Measurements from ENCODE around the gene TEX36.
A peak's percentile ranks its signal among the peaks of the same experiment; 100 is the strongest.
"Not testable (repeated sequence)": the region's sequence is repeated elsewhere in the genome, so short reads cannot be mapped to it uniquely, and the experiment has no call there.

Gene TEX36

DNA sequence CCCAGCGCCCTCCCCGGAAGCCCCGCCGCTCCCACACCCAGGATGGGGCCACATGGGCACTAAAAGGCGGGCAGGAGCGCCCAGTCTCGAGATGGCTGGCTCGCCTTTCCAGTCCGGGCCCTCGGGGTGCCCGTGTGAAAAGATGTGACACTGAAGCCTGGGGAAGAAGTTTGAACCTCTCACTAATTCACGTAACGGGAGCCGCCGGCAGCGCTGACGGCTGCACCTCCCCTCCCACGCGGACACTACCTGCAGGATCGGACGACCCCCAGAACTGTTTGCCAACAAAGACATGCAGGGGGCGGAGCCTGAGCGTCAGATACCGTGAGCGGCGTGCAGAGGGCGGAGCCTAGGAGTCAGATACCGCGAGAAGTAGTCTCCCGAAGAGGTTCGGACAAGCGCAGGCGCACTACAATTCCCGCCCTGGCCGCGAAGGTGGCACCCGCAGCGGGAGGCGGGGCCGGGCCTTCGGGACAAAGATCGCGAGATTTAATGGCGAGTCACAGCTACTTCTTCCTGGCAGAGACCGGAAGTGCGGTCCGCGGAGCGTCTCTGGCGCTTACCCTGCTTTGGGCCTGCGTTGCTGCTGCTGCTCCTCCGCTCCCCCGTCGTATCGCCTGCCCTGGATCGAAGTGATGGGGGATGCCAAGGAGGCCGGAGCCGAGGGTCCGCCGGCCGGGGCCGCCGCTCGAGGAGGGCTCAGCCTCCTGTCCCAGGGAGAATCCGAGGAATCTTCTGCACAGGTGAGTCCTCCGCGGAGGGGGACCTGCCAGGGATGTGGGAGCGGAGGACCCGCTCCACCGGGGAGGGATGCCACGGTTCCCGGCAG, 36.4 kb upstream of the TEX36 start, which contains the start of gene EDRF1:
Gene EDRF1, plus strand, starts transcription at position 537 of the 829 bp plus-strand sequence. Its CDS starts 99 bp downstream, at position 636.
- in situ Hi-C loops (cut with HindIII; ENCODE audit: low sequenced_read_pairs): no loop called here
- DNase-seq (ENCODE audit: low read depth, low spot score): peak; percentile 99
- TF ChIP-seq CTCF (IDR thresholded peaks at IDR 0.05; ENCODE audit: low read depth, low read length): no peak
- peak within 1 kb of the TSS; percentile 98 for H3K4me3 ChIP-seq (ENCODE audit: low read depth, low read length)

DNA sequence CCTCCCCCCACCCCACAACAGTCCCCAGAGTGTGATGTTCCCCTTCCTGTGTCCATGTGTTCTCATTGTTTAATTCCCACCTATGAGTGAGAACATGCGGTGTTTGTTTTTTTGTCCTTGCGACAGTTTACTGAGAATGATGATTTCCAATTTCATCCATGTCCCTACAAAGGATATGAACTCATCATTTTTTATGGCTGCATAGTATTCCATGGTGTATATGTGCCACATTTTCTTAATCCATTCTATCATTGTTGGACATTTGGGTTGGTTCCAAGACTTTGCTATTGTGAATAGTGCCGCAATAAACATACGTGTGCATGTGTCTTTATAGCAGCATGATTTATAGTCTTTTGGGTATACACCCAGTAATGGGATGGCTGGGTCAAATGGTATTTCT, 31.8 kb upstream of the TEX36 start:
- in situ Hi-C loops (cut with HindIII; ENCODE audit: low sequenced_read_pairs): not testable (repeated sequence)

GRCh38 chr10:125711110-125711750, 28.3 kb upstream of the TEX36 start:
- in situ Hi-C loops (cut with HindIII; ENCODE audit: low sequenced_read_pairs): no loop called here
- no peak for DNase-seq (ENCODE audit: low read depth, low spot score)
- H3K4me3 ChIP-seq (ENCODE audit: low read depth, low read length): no peak overlapping the region
- TF ChIP-seq CTCF (IDR thresholded peaks at IDR 0.05; ENCODE audit: low read depth, low read length): no peak

More for the DNA sequence above, 31.8 kb upstream of the TEX36 start:
- DNase-seq (ENCODE audit: low read depth, low spot score); H3K4me3 ChIP-seq (ENCODE audit: low read depth, low read length): not testable (repeated sequence)

DNA sequence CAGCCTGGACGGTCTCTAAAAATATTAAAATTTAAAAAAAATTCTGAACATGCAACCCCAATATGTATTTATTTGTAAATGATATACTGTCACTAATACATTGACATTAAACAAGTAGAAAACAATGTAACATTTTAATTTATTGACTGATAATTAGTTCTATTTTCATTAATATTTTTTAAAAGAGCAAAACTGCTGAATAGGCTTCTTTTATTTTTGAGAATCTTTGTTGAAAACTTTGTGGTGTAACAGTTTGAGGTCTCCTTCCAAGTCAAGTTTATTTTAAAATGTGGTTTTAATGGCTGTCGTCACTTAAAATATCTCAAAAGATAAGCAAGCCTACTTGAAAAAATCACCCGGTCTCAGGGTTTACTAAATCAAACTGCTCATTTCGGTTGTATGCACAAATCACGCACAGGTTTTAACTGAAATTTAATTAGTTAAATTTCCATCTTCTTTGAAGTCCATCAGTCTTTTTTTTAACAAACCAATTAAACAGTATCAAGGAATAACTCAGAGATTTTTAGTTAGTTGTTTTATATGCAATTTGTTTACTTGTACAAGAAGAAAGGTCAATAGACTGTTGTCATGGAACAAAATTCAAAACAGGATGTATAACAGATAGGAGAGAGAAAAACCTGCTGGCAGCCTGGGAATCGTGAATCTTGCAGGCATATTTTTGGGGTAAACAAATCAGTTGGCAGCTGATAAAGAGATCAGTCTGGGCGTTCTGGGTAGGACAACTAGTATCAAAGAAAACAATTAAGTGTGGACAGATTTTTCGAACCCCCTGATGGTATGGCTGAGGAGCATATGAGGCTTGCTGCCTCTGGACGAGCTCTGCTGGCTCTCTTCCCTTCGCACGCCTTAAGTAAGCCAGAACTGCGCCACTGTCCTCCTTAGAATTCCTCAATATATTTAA, 26.9 kb upstream of the TEX36 start:
- TF ChIP-seq CTCF (IDR thresholded peaks at IDR 0.05; ENCODE audit: low read depth, low read length): no peak
- no peak overlapping the region for H3K4me3 ChIP-seq (ENCODE audit: low read depth, low read length)
- in situ Hi-C loops (cut with HindIII; ENCODE audit: low sequenced_read_pairs): no loop called here

DNA sequence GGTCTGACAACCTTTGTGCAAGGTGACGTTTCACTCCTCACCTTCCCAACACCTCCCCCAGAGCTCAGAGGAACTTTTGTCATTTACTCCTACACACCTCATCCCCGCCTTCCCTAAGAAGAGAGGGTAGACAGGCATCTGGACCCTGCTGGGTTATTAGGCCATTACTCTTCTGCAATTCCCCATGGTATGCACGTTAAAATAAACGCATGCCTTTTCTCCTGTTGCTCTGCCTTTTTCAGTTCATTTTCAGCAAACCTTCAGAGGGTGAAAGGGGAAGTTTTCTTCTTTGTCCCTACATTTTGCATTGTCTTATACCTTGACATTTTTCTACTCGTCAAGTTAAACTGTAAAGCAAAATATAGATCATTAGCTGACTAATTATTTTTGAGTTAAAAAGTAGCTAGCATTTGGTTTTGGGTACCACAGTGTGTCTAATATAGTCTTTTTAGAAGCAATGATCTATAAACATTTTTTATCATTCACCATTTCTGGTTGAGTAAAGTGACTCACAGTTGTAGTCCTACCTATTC, 26.1 kb upstream of the TEX36 start:
- in situ Hi-C loops (cut with HindIII; ENCODE audit: low sequenced_read_pairs): no loop called here
- TF ChIP-seq CTCF (IDR thresholded peaks at IDR 0.05; ENCODE audit: low read depth, low read length): no peak
- no peak for DNase-seq (ENCODE audit: low read depth, low spot score)
- H3K4me3 ChIP-seq (ENCODE audit: low read depth, low read length): no peak overlapping the region

More for the DNA sequence above, 26.9 kb upstream of the TEX36 start:
- DNase-seq (ENCODE audit: low read depth, low spot score): no peak

DNA sequence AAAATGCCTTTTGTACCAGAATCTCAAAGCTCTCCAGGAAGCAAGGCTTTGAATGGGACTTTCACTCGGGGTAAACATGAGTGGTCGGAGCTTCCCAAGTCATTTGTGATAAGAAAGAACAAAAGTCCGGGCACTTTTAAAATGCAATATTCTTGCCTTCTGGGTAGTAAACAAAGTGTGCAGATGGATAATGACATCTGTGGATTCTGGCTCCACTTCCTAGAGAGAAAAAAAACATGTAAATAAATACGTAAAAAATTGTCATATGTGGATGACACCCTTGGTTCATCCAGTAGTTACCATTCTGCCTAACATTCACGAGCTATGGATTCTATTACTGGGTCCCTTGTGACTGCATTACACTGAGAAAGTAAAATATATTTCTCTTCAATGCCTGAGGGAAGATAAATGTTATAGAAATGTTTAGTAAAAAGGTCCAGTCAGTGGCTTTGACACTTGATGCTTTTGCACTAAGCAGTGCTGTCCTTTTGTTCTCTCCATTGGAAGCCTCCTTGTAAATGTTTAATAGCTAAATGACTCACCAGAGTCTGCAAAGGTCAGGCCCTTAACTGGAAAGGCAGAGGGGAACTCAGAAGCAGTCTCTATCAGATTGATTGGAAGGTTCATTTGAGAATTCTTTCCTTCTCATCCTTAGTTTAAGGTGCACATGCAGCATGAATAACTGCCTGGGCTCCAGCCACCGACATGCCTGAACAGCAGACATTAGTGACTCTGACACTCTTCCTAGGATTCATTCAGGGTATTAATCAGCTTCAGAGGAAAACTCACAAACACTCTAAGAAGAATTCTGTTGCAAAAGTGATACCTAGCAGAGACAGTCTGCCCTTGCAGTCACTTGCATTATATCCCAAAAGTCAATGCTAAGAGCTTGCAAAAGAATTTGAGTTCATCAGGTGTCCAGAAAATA, 24.8 kb upstream of the TEX36 start:
- TF ChIP-seq CTCF (IDR thresholded peaks at IDR 0.05; ENCODE audit: low read depth, low read length): no peak
- DNase-seq (ENCODE audit: low read depth, low spot score): peak; percentile 14
- H3K4me3 ChIP-seq (ENCODE audit: low read depth, low read length): no peak overlapping the region
- in situ Hi-C loops (cut with HindIII; ENCODE audit: low sequenced_read_pairs): no loop called here
